ENCODE results near the gene EHHADH. TPM values are rescaled to one million over a fixed set of nuclear protein-coding genes. Genes with fewer than 3 reads are reported as not detected.

The EHHADH gene
- polyA plus RNA-seq, 3 donors = 0.57 to 1.5 (median 1.1) TPM

DNA sequence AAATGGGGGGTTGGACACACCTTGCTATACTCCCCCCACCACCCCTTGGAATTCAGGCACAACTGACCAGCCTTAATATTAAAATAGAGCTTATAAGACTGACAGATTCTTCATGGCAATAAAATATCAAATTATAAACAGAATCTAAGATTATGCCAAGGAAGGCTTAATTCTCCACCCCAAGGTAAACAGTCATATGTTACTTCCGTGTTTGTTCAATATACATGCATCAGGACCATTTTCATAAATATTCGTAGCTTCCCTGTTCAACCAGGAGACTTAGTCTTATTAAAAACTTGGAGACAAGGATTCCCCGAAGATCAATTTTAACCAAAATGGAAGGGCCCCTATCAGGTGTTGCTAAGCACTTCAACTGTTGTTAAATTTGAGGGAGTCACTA, 13.3 kb upstream of the EHHADH start:
- Histone ChIP-seq H3K4me1 (ENCODE audit: control insufficient read depth in 1 of 2, insufficient read depth in 2 of 2, low read length in 2 of 2) (no peaks in the 10 kb centered on the region), H3K79me2 (ENCODE audit: insufficient read depth, low read length) (no peaks in the 10 kb centered on the region), H3K4me2 (replicated peaks; ENCODE audit: extremely low read depth, low read length, poor library complexity, severe bottlenecking) (no peak overlapping the region), H3K36me3 (replicated peaks in 1 of 2; ENCODE audit: control insufficient read depth in 1 of 2, insufficient read depth in 2 of 2, low read length in 2 of 2) (no peaks in the 10 kb centered on the region), H3K9ac (ENCODE audit: insufficient read depth, low read length, poor library complexity, severe bottlenecking) (no peak overlapping the region), H3K4me3 (replicated peaks in 1 of 3; ENCODE audit: low read depth in 2 of 3, low read length in 3 of 3) (no peak overlapping the region), H3K27me3 (ENCODE audit: control insufficient read depth in 2 of 2, insufficient read depth in 2 of 2, low read length in 2 of 2) (peaks cover 6% of the 10 kb centered on the region in 2 donors), H3K9me3 (replicated peaks in 1 of 2; ENCODE audit: control insufficient read depth in 1 of 2, insufficient read depth in 1 of 2, low read length in 2 of 2) (no peaks in the 10 kb centered on the region), H2AFZ (ENCODE audit: insufficient read depth, low read depth, low read length, poor library complexity, severe bottlenecking) (no peak overlapping the region), H4K20me1 (ENCODE audit: insufficient read depth, low read length) (no peaks in the 10 kb centered on the region), H3K27ac (ENCODE audit: low read depth in 1 of 2, low read length in 2 of 2) (no peak overlapping the region)
- intact Hi-C loops (cut with micrococcal nuclease) = no loop called here
- H3K27ac Mint-ChIP-seq = no peak overlapping the region
- H3K4me1 Mint-ChIP-seq = no peaks in the 10 kb centered on the region
- TF ChIP-seq, protein P1, sequence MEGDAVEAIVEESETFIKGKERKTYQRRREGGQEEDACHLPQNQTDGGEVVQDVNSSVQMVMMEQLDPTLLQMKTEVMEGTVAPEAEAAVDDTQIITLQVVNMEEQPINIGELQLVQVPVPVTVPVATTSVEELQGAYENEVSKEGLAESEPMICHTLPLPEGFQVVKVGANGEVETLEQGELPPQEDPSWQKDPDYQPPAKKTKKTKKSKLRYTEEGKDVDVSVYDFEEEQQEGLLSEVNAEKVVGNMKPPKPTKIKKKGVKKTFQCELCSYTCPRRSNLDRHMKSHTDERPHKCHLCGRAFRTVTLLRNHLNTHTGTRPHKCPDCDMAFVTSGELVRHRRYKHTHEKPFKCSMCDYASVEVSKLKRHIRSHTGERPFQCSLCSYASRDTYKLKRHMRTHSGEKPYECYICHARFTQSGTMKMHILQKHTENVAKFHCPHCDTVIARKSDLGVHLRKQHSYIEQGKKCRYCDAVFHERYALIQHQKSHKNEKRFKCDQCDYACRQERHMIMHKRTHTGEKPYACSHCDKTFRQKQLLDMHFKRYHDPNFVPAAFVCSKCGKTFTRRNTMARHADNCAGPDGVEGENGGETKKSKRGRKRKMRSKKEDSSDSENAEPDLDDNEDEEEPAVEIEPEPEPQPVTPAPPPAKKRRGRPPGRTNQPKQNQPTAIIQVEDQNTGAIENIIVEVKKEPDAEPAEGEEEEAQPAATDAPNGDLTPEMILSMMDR (IDR thresholded peaks at IDR 0.05) = no peak
- peaks cover 6 to 18% (median 8%) of the 10 kb centered on the region in 3 donors for H3K27me3 Mint-ChIP-seq (ENCODE audit: low read depth in 3 of 3)
- H3K4me3 Mint-ChIP-seq = no peak overlapping the region
- 100% methylated on average over 1 of the region's 3 CpGs for WGBS (ENCODE audit: insufficient coverage)
- DNase-seq = no peak
- peaks cover 0 to 4% (median 0%) of the 10 kb centered on the region in 7 donors for H3K9me3 Mint-ChIP-seq
- no peaks in the 10 kb centered on the region for H3K36me3 Mint-ChIP-seq

DNA sequence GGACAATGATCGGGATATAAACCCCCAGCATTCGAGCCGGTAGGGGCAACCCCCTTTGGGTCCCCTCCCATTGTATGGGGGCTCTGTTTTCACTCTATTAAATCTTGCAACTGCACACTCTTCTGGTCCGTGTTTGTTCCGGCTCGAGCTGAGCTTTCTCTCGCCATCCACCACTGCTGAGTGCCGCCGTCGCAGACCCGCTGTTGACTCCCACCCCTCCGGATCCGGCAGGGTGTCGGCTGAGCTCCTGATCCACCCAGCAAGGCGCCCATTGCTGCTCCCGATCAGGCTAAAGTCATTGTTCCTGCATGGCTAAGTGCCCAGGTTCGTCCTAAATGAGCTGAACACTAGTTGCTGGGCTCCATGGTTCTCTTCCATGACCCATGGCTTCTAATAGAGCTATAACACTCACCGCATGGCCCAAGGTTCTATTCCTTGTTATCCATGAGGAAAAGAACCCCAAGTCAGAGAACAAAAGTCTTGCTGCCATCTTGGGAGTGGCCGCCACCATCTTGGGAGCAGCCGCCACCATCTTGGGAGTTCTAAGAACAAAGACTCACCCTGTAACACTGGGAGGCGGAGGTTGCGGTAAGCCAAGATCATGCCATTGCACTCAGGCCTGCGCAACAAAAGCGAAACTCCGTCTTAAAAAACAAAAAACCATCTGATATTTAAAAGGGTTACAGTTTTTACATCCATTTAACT, 11.2 kb upstream of the EHHADH start:
- Mint-ChIP-seq H3K36me3 (no peaks in the 10 kb centered on the region), H3K27me3 (ENCODE audit: low read depth in 3 of 3) (peaks cover 2 to 5% (median 3%) of the 10 kb centered on the region in 3 donors), H3K4me1 (no peaks in the 10 kb centered on the region), H3K9me3 (peaks cover 0 to 4% (median 0%) of the 10 kb centered on the region in 7 donors), H3K27ac (no peak overlapping the region), H3K4me3 (no peak overlapping the region)
- H3K36me3 ChIP-seq (replicated peaks in 1 of 2; ENCODE audit: control insufficient read depth in 1 of 2, insufficient read depth in 2 of 2, low read length in 2 of 2) = no peaks in the 10 kb centered on the region
- H4K20me1 ChIP-seq (ENCODE audit: insufficient read depth, low read length) = no peaks in the 10 kb centered on the region
- no peak for DNase-seq
- H3K27ac ChIP-seq (ENCODE audit: low read depth in 1 of 2, low read length in 2 of 2) = no peak overlapping the region
- intact Hi-C loops (cut with micrococcal nuclease) = no loop called here
- no peak overlapping the region for H2AFZ ChIP-seq (ENCODE audit: insufficient read depth, low read depth, low read length, poor library complexity, severe bottlenecking)
- no peak overlapping the region for H3K4me2 ChIP-seq (replicated peaks; ENCODE audit: extremely low read depth, low read length, poor library complexity, severe bottlenecking)
- H3K9ac ChIP-seq (ENCODE audit: insufficient read depth, low read length, poor library complexity, severe bottlenecking) = no peak overlapping the region
- peaks cover 0 to 3% of the 10 kb centered on the region in 2 donors for H3K27me3 ChIP-seq (ENCODE audit: control insufficient read depth in 2 of 2, insufficient read depth in 2 of 2, low read length in 2 of 2)
- no peaks in the 10 kb centered on the region for H3K4me1 ChIP-seq (ENCODE audit: control insufficient read depth in 1 of 2, insufficient read depth in 2 of 2, low read length in 2 of 2)
- no peaks in the 10 kb centered on the region for H3K79me2 ChIP-seq (ENCODE audit: insufficient read depth, low read length)
- WGBS (ENCODE audit: insufficient coverage) = 99% methylated on average over 17 of the region's 25 CpGs
- TF ChIP-seq, protein P1 (IDR thresholded peaks at IDR 0.05) = no peak
- H3K4me3 ChIP-seq (replicated peaks in 1 of 3; ENCODE audit: low read depth in 2 of 3, low read length in 3 of 3) = no peak overlapping the region
- no peaks in the 10 kb centered on the region for H3K9me3 ChIP-seq (replicated peaks in 1 of 2; ENCODE audit: control insufficient read depth in 1 of 2, insufficient read depth in 1 of 2, low read length in 2 of 2)

Data from CD14-positive monocyte (primary cell).